HEK293T (cell line): ENCODE results near the gene HCRT.

Source experiments
- ARNT ChIP-seq: fragments of 450-650 bp; IDR thresholded peaks from 2 replicates; pipeline ENCODE4 v1.6.1; 2017; ENCODE audit warnings: mild to moderate bottlenecking
- BHLHE40 ChIP-seq: fragments of 450-650 bp; IDR thresholded peaks from 2 replicates; pipeline ENCODE4 v1.6.1; 2016; ENCODE audit warnings: mild to moderate bottlenecking, moderate library complexity, borderline replicate concordance
- FOXM1 ChIP-seq: fragments of 450-650 bp; IDR thresholded peaks from 2 replicates; pipeline ENCODE4 v1.6.1; 2017; ENCODE audit warnings: mild to moderate bottlenecking, borderline replicate concordance
- HDGF ChIP-seq: fragments of 450-650 bp; IDR thresholded peaks from 2 replicates; pipeline ENCODE4 v1.6.1; 2017; ENCODE audit warnings: antibody characterized with exemption, borderline replicate concordance
- NFRKB ChIP-seq: fragments of 450-650 bp; IDR thresholded peaks from 2 replicates; pipeline ENCODE4 v1.6.1; 2016; ENCODE audit warnings: mild to moderate bottlenecking, moderate library complexity
- PKNOX1 ChIP-seq: fragments of 450-650 bp; IDR thresholded peaks from 2 replicates; pipeline ENCODE4 v1.6.1; 2016
- SP1 ChIP-seq: fragments of 450-650 bp; IDR thresholded peaks from 2 replicates; pipeline ENCODE4 v1.6.1; 2017
- SUZ12 ChIP-seq: fragments of 450-650 bp; IDR thresholded peaks from 2 replicates; pipeline ENCODE4 v1.6.1; 2016; ENCODE audit warnings: mild to moderate bottlenecking

- no peak for TF ChIP-seq ARNT
- TF ChIP-seq SP1, result no peak
- no peak for TF ChIP-seq PKNOX1
- TF ChIP-seq BHLHE40, result no peak
- no peak for TF ChIP-seq NFRKB
- no peak for TF ChIP-seq HDGF
- TF ChIP-seq FOXM1, result no peak
- no peak for TF ChIP-seq SUZ12
Observed at GRCh38 chr17:42202159-42202558, 16.9 kb upstream of the HCRT start.
